ENCODE results near the gene KSR1.
A peak's percentile ranks its signal among the peaks of the same experiment; 100 is the strongest.

The KSR1 gene

GRCh38 chr17:27566671-27567562 is 110.7 kb downstream of the KSR1 start:
- DNase-seq (ENCODE audit: low spot score) = no peak
- H3K4me3 ChIP-seq = no peak overlapping the region
- peak overlapping the region in 1 of 2 donors; percentile 27 for H3K27ac ChIP-seq
- no peak for TF ChIP-seq CTCF (IDR thresholded peaks at IDR 0.05)

GRCh38 chr17:27567563-27567859 is 111.3 kb downstream of the KSR1 start:
- no peak for TF ChIP-seq CTCF (IDR thresholded peaks at IDR 0.05)
- Histone ChIP-seq H3K27ac (no peak overlapping the region), H3K4me3 (no peak overlapping the region)
- no peak for DNase-seq (ENCODE audit: low spot score)

GRCh38 chr17:27568216-27568615 is 112.0 kb downstream of the KSR1 start:
- DNase-seq (ENCODE audit: low spot score) = no peak
- Histone ChIP-seq H3K27ac (peak overlapping the region in 1 of 2 donors; percentile 57), H3K4me3 (no peak overlapping the region)
- no peak for TF ChIP-seq CTCF (IDR thresholded peaks at IDR 0.05)

- DNase-seq (ENCODE audit: low spot score) = no peak
- TF ChIP-seq CTCF (IDR thresholded peaks at IDR 0.05) = no peak
- peak overlapping the region in 1 of 2 donors; percentile 57 for H3K27ac ChIP-seq
- H3K4me3 ChIP-seq = no peak overlapping the region
These were observed 112.6 kb downstream of the KSR1 start for GRCh38 chr17:27568811-27569210.

GRCh38 chr17:27569257-27569722 is 113.0 kb downstream of the KSR1 start:
- no peak for DNase-seq (ENCODE audit: low spot score)
- no peak overlapping the region for H3K4me3 ChIP-seq
- no peak for TF ChIP-seq CTCF (IDR thresholded peaks at IDR 0.05)
- peak overlapping the region in 1 of 2 donors; percentile 23 for H3K27ac ChIP-seq

- H3K4me3 ChIP-seq = no peak overlapping the region
- no peak for TF ChIP-seq CTCF (IDR thresholded peaks at IDR 0.05)
- DNase-seq (ENCODE audit: low spot score) = no peak
- peak overlapping the region in 1 of 2 donors; percentile 23 for H3K27ac ChIP-seq
These were observed 113.8 kb downstream of the KSR1 start for GRCh38 chr17:27569884-27570577.
